Measurements from ENCODE around the gene DYRK4. TPM values are rescaled to one million over a fixed set of nuclear protein-coding genes. Genes with fewer than 3 reads are reported as not detected.

DYRK4 gene
- total RNA-seq, 4 donors from 2014 or later, result 15.3 to 48.8 (median 24.0) TPM

GRCh38 chr12:4555804-4556203 lies 6.2 kb upstream of the DYRK4 start:
- no peak for TF ChIP-seq CTCF (IDR thresholded peaks at IDR 0.05; ENCODE audit: low read depth)

GRCh38 chr12:4556735-4557530 lies 5.1 kb upstream of the DYRK4 start:
- TF ChIP-seq CTCF (IDR thresholded peaks at IDR 0.05; ENCODE audit: low read depth), result no peak

- TF ChIP-seq CTCF (IDR thresholded peaks at IDR 0.05; ENCODE audit: low read depth), result no peak
Measured at GRCh38 chr12:4557586-4557985, 4.4 kb upstream of the DYRK4 start.

- no peak for TF ChIP-seq CTCF (IDR thresholded peaks at IDR 0.05; ENCODE audit: low read depth)
Measured at GRCh38 chr12:4558171-4558570, 3.8 kb upstream of the DYRK4 start.

- TF ChIP-seq CTCF (IDR thresholded peaks at IDR 0.05; ENCODE audit: low read depth), result no peak
Measured at GRCh38 chr12:4563336-4563735, 1.3 kb downstream of the DYRK4 start.

GRCh38 chr12:4564818-4565217 lies 2.8 kb downstream of the DYRK4 start:
- TF ChIP-seq CTCF (IDR thresholded peaks at IDR 0.05; ENCODE audit: low read depth), result no peak

- no peak for TF ChIP-seq CTCF (IDR thresholded peaks at IDR 0.05; ENCODE audit: low read depth)
Measured at GRCh38 chr12:4566474-4566873, 4.5 kb downstream of the DYRK4 start.

All from subcutaneous adipose tissue (tissue), 4 donors.